HG02973 (cell line): ENCODE data around the gene NTN1.
"Not testable (repeated sequence)": the region's sequence is repeated elsewhere in the genome, so short reads cannot be mapped to it uniquely, and the experiment has no call there.

ENCODE experiments used
- ATAC-seq: cut with Tn5 transposase; IDR thresholded peaks from one replicate; pipeline ENCODE4 v1.9.1; 2021; ENCODE audit warnings: moderate library complexity; ENCODE audit not compliant: unreplicated experiment

Gene NTN1

DNA sequence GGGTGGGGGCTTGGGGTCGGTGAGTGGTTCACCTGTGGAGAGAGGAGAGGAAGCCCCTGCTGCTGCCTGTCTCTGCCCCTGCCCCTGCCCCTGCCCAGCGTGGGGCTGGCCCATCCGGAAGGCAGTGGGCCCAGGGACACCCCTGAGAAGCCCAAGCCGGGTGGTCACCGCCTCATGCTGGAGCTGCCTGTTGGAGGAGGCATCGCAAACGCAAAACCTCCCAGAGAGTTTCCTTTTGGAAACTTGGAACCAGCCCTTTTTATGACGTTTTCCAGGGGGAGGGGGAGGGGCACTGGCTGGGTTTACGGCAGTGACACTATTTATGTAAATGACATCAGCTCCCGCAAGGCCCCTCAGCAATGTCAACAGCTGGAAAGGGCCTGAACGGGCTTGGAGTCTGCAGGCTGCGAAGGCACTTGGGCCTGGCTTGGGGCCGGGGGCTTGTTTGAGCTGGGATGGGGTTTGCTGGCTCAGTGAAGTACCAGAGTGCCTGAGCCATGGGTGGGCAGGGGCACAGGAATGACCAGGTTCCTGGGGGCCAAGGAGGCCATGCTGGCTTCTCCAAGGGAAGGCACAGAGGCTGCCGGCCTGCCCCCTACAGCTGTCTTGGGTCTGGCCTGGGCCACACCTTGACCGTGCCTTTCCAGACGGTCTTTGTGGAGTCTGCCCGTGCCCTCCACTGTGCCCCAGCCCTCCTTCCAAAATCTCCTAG is 219.5 kb downstream of the NTN1 start:
- no peak for ATAC-seq

DNA sequence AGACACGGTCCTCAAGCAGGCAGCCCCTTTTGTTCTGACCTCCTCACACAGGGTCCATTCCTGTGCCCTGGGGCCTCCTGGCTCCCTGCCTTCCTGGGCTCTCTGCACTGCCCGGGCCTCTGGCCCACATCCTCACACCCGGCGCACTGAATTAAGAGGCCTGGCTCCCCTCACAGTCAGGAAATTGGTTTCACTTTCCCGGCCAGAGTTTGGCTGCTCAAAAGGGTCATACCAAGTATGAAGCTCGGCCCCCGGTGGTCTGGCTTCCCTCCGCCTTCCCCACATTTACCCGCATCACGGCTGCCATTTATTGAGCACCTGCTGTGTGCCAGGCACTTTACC is 220.0 kb downstream of the NTN1 start:
- ATAC-seq: no peak

DNA sequence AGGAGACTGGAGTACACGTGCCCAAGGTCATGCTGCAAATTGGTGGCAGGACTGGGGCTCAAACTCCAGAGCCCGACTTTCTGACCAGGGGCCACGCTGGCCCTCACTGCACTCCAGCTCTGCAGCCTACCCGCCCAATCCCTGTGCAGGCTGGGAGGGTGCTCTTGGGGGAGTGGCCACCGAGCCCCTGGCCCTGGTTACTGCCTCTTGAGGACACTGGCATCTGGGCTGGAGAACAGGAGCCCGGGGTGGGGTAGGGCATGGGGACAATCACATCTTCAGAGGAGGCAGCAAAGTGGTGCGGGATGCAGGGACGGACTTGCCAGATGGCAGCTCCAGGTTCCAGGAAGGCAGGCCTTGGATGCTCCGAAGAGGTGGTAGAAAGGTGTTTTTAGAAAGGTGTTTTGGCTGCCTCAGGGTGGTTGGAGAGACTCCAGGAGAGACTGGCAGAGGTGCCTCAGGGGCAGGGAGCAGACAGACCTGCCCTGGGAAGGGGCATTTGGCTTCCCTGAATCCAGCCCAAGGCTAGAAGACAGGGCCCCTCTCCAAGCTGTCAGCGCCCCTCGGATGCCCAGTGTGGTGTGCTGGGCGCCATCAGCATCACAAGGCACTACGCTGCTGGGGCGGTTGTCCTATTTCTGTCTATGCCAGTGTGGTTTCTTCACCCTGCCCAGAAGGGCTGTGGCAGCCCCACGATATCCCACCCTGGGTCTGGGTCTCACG is 220.6 kb downstream of the NTN1 start:
- no peak for ATAC-seq

DNA sequence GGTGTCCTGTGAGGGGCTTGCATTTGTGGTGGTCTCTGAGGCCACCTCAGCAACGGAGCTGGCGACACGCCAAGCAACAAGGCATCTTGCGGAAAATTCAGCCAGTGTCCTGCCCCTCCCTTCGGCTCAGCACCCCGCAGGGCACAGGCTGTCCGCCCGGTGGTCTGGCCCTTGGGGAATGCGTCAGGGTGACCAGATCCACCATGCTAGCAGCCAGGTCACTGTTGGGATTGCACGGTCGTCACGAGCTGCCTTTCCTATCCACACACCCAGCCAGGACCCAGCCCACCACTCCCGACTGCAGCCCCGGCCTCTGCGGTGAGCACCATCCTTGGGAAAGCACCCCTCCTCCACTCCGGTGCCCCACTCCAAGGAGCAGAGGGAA is 221.2 kb downstream of the NTN1 start:
- ATAC-seq: no peak

DNA sequence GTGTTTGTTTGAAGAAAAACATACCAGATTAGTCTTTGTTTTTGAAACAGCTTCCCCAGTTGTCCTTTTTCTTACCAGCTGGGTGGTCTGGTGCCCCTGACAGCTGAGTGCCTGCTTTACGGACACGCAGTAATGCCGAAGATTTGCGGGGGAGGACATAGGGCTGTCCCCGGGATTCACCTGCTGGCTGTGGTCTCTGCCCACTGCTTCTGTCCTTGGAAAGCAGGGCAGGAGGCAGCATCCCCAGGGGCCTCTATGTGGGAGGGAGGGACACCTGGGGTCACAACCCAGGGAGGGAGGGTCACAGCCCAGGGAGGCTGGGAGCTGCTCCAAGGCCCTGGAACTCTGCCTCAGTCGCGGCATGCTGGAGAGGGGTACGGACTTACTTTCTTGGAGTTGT is 221.7 kb downstream of the NTN1 start:
- ATAC-seq: no peak

DNA sequence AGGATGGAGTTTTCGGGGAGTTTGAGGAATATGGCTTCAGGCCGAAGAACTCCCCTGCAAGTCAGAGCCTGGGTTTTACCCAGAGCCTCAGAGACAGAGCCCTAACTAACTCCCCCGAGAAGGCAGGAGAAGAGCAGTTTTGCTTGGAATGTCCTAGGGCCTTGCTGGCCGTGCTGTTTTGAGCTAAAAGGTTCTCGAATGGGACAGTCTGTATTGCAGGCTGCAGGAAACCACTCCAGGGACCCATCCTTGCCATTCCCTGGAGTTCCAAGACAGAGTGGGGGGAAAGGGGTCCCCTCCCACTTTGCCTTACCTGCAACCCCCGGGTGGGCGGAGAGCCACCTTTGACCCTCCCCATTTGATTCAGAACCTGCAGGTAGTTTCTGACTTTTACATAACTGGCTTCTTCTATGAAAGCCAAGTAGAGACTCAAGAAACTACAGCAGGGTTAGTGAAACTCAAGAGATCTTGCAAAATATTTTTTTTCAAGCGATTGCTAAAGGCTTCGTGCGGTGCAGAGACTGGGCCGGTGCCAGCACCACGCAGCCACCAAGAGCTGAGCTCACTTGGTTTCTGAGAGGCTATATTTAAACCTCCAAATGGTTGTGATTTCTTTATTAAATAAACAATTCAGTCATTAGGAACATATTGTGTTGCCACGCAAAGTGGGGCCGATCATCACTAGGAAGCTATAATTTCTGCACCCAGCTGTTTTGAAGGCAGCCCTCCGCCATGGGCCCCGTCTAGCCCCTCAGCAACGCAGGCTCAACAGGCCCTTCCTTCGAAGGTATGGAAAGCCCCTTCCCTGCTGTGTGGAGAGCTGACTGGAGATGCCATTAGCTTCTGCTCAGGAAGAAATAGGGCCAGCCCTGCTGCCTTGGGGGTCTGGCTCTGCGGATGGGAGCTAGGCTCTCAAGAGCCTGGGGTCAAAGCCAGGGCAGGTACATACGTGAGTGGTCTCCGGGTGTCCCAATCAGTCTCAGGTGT is 223.0 kb downstream of the NTN1 start:
- ATAC-seq: no peak

DNA sequence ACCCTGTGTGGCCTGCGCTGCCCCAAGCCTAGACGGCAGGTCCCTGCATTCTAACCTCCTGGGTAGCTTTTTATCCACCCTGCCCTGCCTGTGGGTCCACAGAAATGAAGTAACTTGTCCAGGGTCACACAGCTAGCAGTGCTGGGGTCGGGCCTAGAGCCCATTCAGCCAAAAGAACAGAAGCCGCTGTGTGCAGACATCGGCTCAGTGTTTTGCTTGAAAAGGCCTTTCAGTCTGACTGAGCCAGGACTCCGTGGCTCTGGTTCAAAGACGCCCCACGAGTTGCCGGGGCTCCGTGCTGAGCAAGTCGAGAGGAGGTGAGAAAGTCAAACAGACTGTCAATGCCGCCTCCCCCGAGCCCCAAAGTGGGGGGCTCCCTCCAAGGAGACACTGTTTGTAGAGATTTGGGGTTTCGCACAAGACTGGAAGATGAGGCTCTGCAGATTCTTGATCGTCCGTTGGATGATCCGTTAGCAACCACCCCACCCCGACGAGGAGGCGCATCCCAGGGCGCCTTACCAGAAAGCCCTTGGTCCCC is 226.2 kb downstream of the NTN1 start:
- no peak for ATAC-seq

DNA sequence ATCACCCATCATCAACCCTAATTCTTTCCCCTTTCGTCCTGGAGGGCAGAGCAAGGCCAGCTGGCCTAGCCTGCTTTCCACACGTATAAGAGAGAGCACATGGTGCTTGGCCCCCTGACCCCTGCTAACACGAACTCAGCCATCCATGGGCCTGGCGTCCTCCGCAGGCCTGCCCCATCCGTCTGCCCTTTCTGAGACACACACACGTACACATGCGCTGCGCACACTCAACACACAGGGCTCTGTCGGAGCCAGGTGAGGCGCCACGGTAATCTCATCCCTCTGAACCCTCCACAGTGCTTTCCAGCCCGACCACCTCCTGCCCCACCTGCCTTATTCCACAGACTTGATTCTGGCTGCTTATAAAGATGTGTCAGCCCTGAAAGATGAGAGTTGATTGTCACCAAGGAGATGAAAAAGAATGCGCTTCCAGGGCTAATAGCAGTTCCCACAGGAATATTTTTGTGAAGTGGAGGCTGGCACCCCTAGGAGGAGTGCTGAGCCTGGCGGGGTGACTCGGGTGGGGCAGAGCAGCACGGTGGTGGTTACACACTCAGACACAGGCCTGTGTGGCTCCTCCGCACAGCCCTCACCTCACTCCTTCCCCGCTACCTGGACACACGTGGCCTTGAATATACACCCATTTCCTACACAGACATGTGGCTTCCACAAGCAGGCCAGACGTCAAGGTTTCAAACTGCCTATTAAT is 228.1 kb downstream of the NTN1 start:
- ATAC-seq: no peak

DNA sequence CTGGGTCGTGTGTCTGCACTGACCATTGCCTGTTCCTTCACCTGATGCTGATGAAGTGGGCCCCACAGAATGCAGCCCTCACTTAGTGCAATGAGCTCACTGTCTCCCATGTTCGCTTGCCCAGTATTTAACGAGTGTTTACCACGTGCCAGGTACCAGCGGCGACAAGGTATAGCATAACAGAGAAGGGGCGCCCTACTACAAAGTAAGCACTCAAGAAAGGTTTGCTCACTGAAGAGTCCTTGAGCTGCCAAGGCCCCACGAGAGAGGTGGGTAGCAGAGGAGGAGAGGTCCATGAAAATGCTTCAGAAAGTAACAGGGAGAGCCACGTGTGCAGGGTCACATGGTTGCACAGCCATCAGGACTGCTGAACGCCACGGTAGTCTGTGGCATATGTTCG is 230.0 kb downstream of the NTN1 start:
- no peak for ATAC-seq

DNA sequence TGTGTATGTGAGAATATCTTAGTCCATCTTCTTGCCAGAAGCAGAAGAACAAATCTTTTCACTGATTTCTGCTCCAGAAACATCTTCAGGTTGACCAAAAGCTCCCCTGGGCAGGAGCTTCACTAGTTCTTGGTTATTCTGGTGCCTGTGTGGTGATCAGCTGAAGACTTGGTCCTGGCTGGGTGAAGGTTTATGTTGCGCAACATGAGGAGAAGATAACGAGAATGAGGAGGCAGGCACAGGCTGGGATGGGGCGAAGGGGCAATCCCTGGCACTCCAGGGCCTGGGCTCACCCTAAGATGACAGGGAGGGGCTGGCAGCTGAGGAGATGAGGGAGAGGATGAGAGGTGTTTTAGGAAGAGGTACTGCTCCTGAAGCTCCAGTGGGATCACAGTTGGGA is 232.0 kb downstream of the NTN1 start:
- ATAC-seq: no peak

DNA sequence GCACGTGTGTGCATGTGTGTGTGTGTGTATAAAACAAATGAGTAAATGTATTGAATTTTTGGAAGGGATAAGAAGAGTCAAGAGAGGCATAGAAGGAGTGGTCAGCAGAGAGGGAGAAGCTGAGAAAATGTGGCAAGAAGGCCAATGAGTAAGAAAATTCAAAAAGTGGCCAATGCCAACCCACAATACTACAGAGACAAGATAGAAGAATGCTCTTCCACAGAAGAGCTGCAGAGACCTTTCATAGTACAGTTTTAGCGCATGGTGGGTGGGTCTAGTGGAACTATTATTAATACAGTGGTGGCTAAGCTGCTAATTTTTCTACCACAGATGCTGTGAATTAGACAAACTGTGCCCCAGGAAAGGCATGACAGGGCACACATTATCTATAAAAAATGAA is 233.5 kb downstream of the NTN1 start:
- ATAC-seq: no peak

DNA sequence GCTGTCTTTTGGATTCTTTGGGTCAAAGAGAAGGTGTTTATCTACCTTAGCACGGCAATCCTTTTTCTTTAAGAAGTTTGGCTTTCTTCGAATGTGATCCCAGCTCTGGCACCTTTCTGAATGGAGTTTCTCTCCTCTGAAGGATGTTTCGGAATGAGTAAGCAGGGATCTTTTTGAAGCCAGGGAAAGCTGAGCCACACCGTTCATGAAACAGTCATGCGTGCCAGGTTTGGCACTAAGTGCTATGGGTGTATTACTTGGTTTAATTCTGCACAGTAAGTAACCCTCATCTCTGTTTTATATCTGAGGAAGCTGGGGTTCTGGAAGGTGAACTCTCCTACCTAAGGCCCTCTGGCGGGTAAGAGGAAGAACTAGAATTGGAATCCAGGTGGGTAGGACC is 234.5 kb downstream of the NTN1 start:
- no peak for ATAC-seq

DNA sequence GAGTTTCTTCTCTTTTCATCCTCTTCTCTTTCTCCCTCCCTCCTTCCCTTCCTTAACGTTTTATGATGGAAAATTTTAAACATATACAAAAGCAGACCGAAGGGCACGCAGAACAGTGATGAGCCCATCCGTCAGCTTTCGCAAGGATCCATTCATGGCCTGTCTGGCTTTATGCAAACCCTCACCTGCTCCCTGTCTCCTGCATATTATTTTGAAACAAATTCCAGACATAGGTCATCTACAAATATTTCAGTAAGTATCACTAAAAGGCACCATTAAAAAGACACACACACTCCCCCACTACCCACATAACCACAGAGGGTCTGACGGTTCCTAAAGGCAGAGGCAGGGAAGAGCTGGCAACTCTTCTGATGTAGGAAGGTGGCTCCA is 235.0 kb downstream of the NTN1 start:
- no peak for ATAC-seq

DNA sequence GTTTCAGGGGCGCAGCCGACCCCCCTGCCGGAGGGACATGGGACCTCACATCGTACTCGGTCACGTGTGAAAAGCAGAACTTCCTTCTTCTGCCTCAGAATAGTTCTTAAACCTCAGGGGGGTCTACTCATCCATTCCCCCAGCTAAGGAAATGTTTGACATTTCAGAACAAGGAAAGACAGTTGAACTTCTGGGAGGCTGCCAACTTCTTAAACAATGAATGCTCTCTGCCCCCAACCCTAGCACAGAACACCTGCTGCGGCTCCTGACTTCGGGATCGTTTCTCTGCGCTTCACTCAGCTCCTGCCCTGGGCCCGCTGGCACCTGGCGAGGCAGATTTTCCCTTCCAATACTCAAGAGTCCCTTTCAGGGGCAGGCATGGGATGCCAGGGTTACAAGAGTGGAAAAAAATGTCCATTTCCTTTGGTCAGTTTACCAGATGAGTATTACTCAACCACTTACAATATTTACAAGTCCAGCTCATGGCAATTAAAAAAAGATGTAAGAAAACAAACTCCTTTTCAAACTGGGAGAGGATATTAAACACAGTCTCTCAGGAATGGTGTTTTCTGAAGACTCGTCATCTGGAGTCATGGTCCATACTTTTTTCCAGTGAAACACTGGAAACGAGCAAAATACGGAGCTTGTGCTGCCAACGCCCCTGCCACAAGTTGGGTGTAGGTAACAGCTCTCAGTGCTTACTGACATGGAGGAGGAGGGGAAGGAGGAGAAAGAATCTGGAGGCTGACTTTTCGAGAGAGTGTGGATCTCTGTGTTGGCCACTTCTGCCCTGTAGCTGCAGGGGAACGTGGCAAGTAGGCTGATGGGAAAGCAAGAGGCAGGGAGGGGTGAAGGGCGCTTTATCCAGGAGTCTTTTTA is 235.7 kb downstream of the NTN1 start:
- no peak for ATAC-seq

DNA sequence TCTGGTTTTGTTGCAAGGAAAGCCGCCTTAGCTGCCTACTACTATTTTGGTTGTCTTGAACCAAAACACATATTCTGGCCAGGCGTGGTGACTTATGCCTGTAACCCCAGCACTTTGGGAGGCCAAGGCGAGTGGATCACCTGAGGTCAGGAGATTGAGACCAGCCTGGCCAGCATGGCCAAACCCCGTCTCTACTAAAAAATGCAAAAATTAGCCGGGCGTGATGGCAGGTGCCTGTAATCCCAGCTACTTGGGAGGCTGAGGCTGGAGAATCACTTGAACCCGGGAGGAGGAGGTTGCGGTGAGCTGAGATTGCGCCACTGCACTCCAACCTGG is 236.3 kb downstream of the NTN1 start:
- not testable (repeated sequence) for ATAC-seq

DNA sequence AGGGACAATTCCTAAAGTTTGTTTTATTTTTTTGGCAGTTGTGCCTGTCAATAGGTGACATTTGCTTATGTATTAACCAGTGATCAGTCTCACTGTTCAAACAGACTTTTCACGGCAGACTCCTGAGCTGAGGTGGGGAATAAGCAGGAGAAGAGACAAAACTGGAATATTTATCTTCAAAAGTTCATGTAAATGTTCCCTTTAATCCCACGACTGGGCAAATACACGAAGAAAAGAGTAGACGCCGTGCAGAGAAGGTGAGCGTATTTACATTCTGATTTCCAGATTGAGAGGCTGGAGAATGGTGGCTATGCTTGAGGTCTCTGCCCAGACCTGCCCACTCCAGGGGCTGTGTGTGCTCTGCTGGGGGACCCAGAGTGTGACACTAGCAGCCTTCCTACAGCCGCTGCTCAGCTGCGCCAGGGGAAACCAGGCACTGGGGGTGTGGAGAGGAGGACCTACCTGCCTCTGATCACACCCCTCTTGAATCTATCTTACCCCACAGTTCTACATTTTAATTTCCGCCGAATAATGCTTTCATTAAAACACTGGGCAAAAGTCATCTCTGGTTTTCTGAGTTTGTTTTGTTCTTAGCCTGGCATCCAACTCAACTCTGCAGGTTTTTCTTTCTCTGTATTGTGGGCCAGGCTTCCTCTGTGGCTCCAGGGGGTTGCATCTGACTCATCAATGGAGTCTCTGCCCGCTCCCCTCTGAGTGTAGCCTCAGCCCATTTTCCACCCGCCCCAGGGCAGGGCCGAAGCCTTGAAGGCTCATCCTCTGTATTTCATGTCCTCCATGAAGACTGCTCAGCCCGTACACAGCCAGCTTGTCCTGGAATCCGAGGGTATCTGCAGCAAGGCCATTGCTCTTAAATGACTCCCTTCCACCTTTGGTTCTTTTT is 237.1 kb downstream of the NTN1 start:
- ATAC-seq: no peak

DNA sequence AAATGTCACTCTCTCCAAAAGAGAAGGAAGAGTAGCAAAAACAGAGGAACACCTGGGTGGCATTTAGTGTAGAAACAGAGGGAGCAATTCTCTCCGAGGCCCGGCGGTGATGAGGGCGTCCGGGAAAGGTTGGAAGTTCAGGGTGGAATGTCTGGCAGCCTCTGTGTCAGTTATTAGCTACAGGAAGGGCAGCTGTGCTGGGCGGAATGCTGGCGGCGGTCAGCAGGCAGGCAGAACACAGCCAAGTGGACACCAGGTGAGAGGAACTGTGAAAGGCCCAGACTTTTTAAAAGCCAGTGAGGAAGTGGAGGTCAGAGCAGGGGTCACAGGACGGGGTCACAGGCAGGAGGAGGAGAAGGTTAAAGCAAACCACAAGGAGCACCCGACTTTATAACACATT is 238.1 kb downstream of the NTN1 start:
- no peak for ATAC-seq

DNA sequence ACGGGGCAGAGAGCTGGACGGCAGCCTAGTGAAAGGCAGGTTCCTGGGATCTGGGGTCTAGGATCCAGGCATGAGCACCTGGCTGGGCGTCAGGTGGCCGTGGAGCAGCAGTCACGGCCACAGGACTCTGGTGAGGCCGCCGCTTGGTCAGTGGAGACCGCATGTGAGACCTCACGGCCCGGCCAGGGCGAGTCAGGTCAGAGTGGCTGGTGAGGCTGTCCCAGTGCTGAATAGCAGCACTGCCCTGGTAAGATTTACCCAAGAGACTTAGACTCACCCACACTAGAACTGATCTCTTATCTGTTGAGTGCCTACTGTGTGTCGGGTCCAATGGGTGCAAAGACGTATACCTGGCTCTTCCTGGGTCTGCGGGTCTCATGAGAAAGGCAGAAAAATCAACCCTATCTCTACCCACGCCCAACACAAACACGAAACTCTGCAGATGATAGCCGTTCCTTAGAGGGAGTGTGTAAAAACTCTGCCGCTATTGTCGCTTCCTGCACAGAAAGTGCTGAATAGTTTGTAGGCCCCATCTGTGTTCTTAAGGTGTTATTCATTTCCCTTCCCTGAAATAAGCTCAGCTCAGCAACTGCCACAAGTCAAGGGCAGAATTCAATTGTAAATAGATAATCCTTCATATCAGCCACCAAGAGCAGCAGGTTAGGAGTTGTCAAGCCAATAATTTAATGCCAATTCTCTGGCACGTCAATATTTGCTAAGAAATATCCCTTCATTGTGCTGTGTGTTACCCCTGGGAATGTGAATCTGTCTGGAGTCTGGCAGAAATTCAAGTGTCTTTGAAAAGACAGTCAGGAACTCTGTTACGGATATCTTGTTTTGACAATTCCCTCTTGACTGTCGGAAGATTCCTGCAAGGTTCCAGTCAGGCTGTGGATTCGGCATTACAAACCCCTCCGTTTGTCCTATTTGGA is 240.0 kb downstream of the NTN1 start:
- ATAC-seq: no peak
